Measurements from ENCODE around the gene RADIL.

RADIL gene

DNA sequence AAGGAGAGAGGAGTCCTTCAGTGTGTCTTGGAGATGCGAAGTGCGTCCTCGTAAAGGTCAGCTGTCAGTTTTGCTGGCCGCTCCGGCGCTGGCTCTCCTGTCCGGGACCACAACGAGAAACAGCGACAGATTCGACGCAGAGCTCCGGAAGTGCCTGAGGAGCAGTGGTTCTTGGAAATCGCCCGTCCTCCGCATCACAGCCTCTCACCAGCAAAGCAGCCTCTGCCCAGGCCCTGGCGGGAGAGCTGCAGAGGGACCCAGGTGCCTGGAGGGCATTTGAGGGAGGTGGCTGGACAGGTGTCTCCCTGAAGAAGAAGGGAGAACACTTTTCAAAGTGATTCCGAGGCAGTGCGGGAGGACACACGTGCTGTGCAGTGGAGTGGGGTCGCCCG, 119.7 kb downstream of the RADIL start:
- ChIA-PET CTCF (interaction anchor here (1.5 to 2.3 kb wide), 2 partner anchors 9 to 11 kb away, joined by 3 to 6 read pairs; partner anchors contain the start of gene AP5Z1), POLR2A (no interaction called here)
- DNase-seq (ENCODE audit: extremely low spot score) = no peak
- no peak for TF ChIP-seq CTCF (IDR thresholded peaks at IDR 0.05; ENCODE audit: control extremely low read depth, extremely low read depth, low read depth, missing control alignments)

DNA sequence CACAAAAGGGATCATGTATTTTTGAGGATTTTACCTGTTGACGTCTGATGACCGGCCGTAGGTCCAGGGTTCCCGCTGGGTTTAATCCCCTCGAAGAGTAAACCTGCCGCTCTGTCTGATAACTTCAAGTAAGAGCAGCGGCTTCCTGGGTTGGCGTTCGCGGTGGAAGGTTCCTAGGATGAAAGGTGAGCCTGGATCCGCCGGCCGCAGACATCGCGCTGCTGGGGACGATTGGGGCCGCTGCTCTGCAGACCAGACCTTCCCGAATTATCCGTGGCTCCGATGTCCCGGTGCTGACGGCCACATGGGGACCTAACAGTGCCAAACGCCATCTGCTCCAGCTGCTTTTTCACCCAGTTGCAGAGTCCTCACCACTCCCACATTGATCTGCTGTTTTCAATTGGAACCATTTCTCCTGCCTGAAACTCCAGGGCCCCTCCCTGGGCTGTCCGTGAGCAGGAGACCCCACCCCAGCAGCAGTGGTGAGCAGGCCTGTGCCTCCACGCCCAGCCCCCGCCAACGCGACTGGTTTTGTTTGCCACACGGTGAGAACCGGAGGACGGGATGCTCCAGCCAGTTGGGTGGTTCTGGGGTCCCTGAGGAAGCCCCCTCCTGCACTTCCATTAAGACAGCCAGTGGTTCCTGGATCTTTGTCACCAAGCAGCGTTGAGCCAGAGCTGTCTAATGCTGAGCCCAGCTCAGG, 120.3 kb downstream of the RADIL start:
- TF ChIP-seq CTCF (IDR thresholded peaks at IDR 0.05; ENCODE audit: control extremely low read depth, extremely low read depth, low read depth, missing control alignments) = no peak
- ChIA-PET POLR2A (no interaction called here), CTCF (interaction anchor here (1.5 to 2.3 kb wide), 2 partner anchors 9 to 12 kb away, joined by 3 to 6 read pairs; partner anchors contain the start of gene AP5Z1)
- no peak for DNase-seq (ENCODE audit: extremely low spot score)

- TF ChIP-seq CTCF (IDR thresholded peaks at IDR 0.05; ENCODE audit: control extremely low read depth, extremely low read depth, low read depth, missing control alignments) = no peak
- ChIA-PET CTCF (interaction anchor here (2.3 kb wide), 1 partner anchor 8 kb away, joined by 6 read pairs; no protein-coding TSS in a partner anchor), POLR2A (interaction anchor here (0.5 kb wide), 1 partner anchor 33 kb away, joined by 6 read pairs; no protein-coding TSS in a partner anchor)
- DNase-seq (ENCODE audit: extremely low spot score) = no peak
These were observed 121.1 kb downstream of the RADIL start for GRCh38 chr7:4762121-4763055.

DNA sequence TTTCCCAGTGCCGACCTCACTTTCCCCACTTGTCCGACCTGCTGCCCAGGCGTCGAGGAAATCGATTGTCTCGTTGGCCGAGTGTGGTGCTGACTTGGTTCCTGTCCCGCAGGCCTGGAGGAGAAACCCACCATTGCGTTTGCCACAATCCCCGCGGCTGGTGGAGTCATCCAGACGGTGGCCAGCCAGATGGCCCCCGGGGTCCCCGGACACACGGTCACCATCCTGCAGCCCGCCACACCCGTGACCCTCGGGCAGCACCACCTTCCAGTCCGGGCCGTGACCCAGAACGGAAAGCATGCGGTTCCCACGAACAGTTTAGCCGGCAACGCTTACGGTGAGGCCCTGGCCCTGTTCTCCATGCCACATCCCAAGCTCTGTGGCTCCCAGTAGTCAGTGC, 122.6 kb downstream of the RADIL start:
- ChIA-PET CTCF (interaction anchor here (0.8 kb wide), 1 partner anchor 14 kb away, joined by 3 read pairs; no protein-coding TSS in a partner anchor), POLR2A (no interaction called here)
- TF ChIP-seq CTCF (IDR thresholded peaks at IDR 0.05; ENCODE audit: control extremely low read depth, extremely low read depth, low read depth, missing control alignments) = no peak
- DNase-seq (ENCODE audit: extremely low spot score) = no peak

- no peak for TF ChIP-seq CTCF (IDR thresholded peaks at IDR 0.05; ENCODE audit: control extremely low read depth, extremely low read depth, low read depth, missing control alignments)
- ChIA-PET POLR2A (no interaction called here), CTCF (no interaction called here)
- DNase-seq (ENCODE audit: extremely low spot score) = no peak
These were observed 124.3 kb downstream of the RADIL start for GRCh38 chr7:4759211-4759610.

GRCh38 chr7:4758791-4759190, 124.7 kb downstream of the RADIL start:
- POLR2A ChIA-PET = no interaction called here
- DNase-seq (ENCODE audit: extremely low spot score) = no peak
- TF ChIP-seq CTCF (IDR thresholded peaks at IDR 0.05; ENCODE audit: control extremely low read depth, extremely low read depth, low read depth, missing control alignments) = no peak
- CTCF ChIA-PET = no interaction called here

Measured in GM10248 (cell line).